Measurements from ENCODE around the gene GTF2A1L.

DNA sequence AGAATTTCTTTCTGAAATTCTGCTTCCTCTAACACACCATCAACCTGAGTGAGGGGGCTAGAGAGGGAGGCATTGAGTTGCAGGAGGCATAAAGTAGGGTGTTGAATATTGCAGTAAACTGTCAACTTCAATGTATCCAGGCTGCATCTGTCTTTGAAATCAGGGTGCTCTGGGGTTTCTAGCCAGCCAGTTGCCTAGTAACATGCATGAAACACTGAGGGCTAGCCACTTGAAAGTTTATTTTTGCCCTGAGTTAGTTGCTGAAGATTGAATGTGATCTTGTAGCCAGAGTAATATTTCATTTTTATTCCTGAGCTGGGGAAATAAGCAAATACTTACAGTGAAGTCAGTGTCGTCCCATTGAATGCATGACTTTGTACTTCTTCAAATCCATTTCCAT, 96.0 kb downstream of the GTF2A1L start:
- TF ChIP-seq, protein P1, sequence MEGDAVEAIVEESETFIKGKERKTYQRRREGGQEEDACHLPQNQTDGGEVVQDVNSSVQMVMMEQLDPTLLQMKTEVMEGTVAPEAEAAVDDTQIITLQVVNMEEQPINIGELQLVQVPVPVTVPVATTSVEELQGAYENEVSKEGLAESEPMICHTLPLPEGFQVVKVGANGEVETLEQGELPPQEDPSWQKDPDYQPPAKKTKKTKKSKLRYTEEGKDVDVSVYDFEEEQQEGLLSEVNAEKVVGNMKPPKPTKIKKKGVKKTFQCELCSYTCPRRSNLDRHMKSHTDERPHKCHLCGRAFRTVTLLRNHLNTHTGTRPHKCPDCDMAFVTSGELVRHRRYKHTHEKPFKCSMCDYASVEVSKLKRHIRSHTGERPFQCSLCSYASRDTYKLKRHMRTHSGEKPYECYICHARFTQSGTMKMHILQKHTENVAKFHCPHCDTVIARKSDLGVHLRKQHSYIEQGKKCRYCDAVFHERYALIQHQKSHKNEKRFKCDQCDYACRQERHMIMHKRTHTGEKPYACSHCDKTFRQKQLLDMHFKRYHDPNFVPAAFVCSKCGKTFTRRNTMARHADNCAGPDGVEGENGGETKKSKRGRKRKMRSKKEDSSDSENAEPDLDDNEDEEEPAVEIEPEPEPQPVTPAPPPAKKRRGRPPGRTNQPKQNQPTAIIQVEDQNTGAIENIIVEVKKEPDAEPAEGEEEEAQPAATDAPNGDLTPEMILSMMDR (conservative IDR thresholded peaks at IDR 0.05; ENCODE audit: low read depth, low read length): no peak
- no peak for TF ChIP-seq EZH2 (IDR thresholded peaks at IDR 0.05; ENCODE audit: borderline replicate concordance, low read depth, low read length, poor library complexity, severe bottlenecking)

Data from A673 (cell line).